Ecto neural progenitor cell (in vitro differentiated cells): Measurements from ENCODE around the gene CKAP2L.

Source experiments
- DNase-seq: peaks from one replicate; pipeline ENCODE4 v3.0.0-alpha.2; 2018; ENCODE audit warnings: low spot score

The CKAP2L gene

DNA sequence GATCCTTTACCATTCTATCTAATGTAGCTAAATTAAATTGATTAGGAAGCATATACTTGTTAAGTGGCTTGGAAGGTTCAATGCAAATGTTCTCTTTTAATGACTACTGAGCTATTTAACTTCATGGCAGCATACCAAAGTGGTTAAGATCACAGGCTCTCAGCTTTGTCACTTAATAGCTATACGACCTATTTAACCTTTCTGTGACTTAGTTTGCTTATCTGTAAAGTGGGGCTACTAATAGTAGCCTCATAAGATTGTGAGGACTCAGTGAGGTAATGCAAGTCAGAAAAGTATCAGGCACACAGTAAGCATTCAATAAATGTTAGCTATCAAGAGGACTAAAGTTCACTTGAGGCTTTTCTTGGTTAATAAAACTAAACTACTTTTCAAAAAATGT lies 4.3 kb downstream of the CKAP2L start:
- DNase-seq, result no peak

DNA sequence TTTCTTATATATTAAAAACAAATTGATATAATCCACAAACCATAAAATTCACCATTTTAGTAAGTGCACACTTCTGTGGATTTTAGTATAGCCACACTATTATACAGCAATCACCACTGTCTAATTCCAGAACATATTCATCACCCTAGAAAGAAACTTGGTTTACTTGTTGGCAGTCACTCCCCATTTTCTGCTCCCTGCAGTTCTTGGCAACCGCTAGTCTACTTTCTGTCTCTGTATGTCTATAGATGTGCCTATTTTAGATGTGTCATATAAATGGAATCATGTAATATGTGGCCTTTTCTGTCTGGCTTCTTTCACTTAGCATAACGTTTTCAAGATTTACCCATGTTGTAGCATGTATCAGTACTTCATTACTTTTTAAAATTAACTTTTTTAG lies 5.7 kb downstream of the CKAP2L start:
- DNase-seq, result no peak

DNA sequence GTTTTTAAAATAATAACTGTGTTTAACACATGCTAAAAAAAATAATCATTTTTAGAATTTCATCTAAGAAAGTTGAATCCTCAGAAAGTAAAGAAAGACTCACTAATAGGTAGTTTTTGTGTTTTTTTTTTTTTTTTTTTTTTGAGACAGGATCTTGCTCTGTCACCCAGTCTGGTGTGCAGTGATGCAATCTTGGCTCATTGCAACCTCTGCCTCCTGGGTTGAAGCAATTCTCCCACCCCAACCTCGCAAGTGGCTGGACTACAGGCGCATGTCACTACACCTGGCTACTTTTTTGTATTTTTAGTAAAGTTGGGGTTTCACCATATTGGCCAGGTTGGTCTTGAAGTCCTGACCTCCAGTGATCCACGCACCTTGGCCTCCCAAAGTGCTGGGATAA lies 7.1 kb downstream of the CKAP2L start:
- DNase-seq, result no peak

DNA sequence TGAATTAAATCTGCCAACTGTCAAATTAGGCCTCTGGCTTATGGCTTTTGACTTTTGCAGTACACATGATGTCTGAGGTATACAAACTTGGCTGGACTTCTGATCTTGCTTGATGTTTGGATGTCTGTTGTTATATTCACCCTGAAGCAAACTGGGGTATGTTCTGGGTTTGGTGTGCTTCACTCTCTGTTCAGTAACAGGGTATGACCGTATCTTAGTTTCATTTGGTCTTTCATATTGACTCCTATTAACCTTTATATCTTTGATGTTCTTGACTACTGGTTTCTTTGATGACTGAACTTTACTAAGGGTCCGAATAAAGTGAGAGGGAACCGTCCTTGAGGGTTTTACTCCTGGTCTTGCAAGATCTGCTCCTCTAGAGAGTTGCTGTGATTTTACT lies 8.2 kb downstream of the CKAP2L start:
- no peak for DNase-seq

DNA sequence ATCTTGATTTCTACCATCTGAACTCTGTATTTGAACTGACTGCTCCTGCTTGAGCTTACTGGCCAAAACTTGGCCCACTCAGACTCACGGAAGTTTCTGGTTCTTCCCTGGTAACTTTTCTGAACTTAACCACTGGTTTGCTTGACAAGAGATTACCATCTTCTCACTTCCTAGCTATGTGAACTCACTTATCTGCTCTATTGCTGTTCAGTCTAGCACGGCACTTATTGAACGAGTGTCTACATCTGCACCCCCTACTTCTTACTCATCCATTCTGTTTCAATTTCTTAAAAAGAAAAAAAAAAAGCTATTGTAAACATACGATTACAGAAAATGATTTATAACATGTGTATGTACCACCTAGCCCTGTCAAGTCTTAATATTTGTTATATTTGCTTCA lies 9.0 kb downstream of the CKAP2L start:
- no peak for DNase-seq

DNA sequence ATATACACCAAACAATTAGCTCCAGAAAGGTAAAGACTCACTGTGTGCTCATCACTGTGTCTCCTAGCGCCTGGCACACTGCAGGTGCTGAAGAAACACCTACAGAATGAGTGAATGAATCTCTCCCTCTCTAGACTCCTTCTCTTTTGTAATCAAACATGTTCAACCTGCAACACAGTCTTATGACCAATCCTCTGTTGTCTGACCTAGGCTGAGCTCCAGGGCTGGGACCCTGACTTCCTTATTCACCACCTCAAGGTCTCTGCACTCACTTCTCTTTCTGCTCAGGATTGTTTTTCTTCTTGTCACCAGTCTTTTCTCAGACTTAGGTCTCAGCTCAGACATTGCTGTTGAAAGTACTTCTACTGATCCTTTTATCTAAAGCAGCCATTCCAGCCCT lies 9.8 kb downstream of the CKAP2L start:
- no peak for DNase-seq

GRCh38 chr2:112752667-112753066 lies 11.7 kb downstream of the CKAP2L start:
- DNase-seq, result no peak

DNA sequence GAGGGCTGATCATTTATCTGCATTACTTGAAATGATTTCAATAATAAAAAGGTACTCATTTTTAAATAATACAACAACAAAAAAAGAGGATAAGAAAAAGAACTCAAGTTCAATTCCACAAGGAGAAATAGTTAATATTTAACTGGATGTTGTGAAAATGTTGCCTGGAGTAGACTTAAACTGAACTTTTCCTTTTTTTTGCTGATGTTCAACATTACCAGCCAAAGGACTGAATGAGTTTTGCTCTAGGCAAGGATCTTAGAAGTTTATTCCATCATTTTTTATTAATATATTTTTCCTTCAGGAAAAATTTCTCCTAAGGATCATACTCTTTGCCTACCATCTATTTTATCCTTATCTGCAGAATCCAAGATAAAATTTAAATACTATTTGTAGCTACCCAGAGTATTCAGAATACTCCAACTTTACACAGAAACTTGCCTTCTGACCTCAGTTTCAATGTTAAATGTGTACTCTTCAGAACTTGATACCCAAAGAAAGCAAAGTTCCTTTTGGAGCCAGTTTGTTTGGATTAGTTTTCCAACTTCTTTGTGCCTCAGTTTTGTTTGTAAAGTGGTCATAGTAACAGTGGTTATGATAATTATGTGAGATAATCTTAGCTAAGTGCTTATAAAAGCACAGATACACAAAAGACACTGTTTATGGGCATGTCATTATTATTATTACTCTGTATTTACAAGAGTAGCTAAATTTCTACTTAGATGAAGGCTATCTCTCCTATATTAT lies 12.8 kb downstream of the CKAP2L start:
- no peak for DNase-seq

- no peak for DNase-seq
These were observed 13.9 kb downstream of the CKAP2L start for GRCh38 chr2:112750560-112750843.

DNA sequence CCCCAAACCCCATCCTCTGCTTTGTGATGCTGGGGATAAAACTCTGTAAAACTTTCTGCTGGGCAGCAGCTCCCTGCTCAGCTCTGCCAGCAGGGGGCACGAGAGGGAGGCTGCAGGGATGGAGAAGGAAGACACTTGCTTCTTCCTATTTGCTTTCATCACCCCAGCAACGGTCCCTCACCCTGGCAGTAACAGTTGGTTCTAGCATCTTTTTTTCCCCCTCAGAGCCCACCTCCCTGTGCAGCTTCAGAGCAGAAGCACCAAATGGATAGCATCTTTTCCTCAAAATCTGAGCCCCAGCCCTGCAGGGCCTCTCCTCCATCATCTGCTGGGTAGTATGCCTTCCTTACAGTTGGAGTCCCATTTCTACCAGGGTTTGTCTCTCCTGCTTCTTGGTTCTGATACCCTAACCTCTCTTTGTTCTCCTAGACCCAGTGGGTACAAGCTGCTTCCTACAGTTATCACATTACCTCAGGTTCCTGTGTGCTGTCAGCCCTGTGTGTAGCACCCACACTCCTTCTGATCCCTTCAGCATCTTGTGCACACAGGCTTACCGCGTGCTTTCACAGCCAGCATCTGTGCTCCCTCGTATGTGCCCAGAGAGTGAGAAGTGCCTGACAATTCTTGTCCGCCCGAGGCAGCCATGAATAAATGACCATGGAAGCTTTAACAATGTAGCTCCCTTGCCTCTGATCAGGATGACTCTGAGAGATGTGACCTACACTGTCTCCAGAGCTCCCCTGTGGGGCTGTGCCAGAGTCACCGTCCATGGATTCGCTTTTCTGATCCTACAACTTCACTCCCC lies 14.5 kb downstream of the CKAP2L start:
- DNase-seq, result peak; percentile 81

GRCh38 chr2:112740527-112740926 lies 23.9 kb downstream of the CKAP2L start:
- no peak for DNase-seq

GRCh38 chr2:112737542-112738232 lies 26.7 kb downstream of the CKAP2L start:
- DNase-seq, result no peak

DNA sequence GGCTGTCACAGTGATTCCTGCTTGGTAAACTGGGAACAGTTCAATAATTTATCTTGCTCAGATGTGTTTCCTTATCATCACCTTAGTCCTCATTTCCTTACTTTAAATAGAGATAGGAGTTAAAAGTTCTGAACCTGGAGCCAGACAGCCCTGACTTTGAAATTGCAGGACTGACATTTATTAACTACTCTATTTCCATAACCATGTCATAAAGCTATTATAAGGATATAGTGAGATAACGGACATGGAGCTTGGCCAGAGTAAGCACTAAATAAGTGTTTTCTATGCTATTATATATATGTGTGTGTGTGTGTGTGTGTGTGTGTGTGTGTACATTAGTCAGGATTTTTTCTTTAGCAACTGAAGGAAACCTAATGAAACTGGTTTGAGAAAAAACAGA lies 30.5 kb downstream of the CKAP2L start:
- no peak for DNase-seq

DNA sequence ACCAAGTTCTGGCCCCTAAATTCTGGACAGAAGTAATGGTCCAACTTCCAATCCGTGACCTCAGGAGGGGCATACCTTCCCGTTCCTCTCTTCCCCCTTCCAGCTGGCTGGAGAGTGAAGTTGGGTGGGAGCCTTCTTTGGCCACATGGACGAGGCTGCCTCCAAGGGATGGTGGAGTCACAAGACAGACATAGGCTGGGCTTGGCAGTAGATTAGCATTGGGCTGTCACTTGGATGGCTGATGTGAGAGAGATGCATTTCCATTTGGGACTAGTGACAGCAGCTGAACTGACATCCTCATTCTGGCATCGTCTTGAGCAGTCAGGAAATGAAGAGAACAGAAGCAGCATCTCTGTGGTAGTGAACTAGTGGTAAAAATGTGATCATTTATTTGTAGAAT lies 31.0 kb downstream of the CKAP2L start:
- no peak for DNase-seq

GRCh38 chr2:112731479-112731878 lies 32.9 kb downstream of the CKAP2L start:
- no peak for DNase-seq

DNA sequence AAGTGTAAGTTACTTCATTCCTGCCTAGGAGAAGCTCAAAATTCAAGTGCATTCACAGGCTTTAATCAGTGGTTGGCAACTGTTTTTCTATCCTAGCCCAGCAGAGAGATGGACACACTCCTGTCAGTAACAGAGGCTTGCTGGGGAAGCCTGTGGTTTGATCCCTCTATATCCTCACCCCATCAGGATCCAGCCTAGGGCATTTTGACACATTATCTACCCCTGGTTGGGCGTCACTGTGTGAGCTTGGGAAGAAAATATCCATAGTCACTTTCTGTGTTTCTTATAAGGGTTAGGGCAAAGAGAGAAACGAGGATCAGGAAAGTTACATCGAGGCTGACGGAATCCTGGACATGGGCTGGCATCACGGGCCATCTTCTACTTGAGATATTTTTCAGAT lies 33.6 kb downstream of the CKAP2L start:
- DNase-seq, result no peak

GRCh38 chr2:112730216-112730615 lies 34.2 kb downstream of the CKAP2L start:
- no peak for DNase-seq

GRCh38 chr2:112728378-112729175 lies 35.8 kb downstream of the CKAP2L start:
- no peak for DNase-seq

- no peak for DNase-seq
These were observed 36.4 kb downstream of the CKAP2L start for GRCh38 chr2:112728029-112728362.

GRCh38 chr2:112727276-112728028 lies 37.0 kb downstream of the CKAP2L start:
- no peak for DNase-seq

DNA sequence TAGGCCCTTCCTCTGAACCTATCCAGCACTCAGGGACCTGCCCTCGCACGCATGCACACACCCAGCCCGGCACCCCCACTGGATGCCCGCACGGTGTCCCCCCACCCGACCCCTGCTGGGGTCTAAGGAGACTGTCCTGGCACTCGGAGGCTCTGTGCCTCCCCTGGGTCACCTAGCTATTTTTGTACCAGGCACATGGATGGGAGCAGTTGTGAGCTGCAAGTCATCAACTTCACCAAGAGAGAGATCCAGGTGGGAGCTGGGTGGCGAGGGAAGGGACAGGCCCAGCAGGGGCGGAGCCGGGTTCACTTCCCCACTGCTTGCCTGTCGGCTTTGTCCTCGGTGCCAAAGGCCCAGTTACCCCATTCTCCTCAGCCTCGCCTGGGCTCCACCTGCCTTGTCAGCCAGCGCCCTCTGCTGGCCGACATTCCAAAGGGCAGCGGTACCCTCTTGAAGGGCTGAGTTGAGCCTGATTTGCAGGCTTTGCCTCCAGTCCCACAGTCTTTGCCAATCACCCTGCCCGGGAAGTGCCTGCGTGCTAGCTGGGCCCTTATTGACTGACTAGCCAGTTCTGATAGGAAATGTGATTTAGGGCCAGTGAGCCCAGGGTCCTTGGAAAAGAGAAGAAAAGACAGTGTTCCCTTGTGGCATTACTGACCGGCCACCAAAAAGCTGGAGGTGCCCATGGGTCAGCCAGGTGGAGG lies 37.8 kb downstream of the CKAP2L start:
- peak; percentile 93 for DNase-seq
